ENCODE results near the gene SLC6A2.

GRCh38 chr16:55623640-55624039 is 32.1 kb upstream of the SLC6A2 start:
- TF ChIP-seq, protein P1, sequence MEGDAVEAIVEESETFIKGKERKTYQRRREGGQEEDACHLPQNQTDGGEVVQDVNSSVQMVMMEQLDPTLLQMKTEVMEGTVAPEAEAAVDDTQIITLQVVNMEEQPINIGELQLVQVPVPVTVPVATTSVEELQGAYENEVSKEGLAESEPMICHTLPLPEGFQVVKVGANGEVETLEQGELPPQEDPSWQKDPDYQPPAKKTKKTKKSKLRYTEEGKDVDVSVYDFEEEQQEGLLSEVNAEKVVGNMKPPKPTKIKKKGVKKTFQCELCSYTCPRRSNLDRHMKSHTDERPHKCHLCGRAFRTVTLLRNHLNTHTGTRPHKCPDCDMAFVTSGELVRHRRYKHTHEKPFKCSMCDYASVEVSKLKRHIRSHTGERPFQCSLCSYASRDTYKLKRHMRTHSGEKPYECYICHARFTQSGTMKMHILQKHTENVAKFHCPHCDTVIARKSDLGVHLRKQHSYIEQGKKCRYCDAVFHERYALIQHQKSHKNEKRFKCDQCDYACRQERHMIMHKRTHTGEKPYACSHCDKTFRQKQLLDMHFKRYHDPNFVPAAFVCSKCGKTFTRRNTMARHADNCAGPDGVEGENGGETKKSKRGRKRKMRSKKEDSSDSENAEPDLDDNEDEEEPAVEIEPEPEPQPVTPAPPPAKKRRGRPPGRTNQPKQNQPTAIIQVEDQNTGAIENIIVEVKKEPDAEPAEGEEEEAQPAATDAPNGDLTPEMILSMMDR (conservative IDR thresholded peaks at IDR 0.05; ENCODE audit: low read length) = peak; percentile 19; the same call in 1 of the 2 replicates
- no peak for TF ChIP-seq EZH2phosphoT487 (IDR thresholded peaks at IDR 0.05; ENCODE audit: borderline replicate concordance, low read depth, low read length)
